Tibial nerve (tissue), 4 donors: ENCODE data around the gene FAM216A. TPM values are rescaled to one million over a fixed set of nuclear protein-coding genes. Genes with fewer than 3 reads are reported as not detected.
A peak's percentile ranks its signal among the peaks of the same experiment; 100 is the strongest.
"Not testable (repeated sequence)": the region's sequence is repeated elsewhere in the genome, so short reads cannot be mapped to it uniquely, and the experiment has no call there.

Source experiments
- DNase-seq, 2 donors: peaks; one replicate each; pipeline ENCODE4 v3.0.0-alpha.2; 2019; ENCODE audit warnings: low spot score in 2 of 2
- H3K27ac ChIP-seq, 4 donors: fragments of 200-600 bp; sonication (generic) in 3 of 4; one replicate each; pipeline ENCODE4 v1.5.1; 2017 to 2019; ENCODE audit warnings: mild to moderate bottlenecking in 1 of 4
- H3K27me3 ChIP-seq, 2 donors: fragments of 200-600 bp; sonication (generic) in 1 of 2; one replicate each; pipeline versions ENCODE4 v1.5.1 to v1.6.0; 2017 to 2019
- H3K36me3 ChIP-seq, 3 donors: fragments of 200-600 bp; sonication (generic); one replicate each; pipeline ENCODE4 v1.5.1; 2018 to 2019
- H3K4me1 ChIP-seq, 4 donors: fragments of 200-600 bp; sonication (generic) in 3 of 4; one replicate each; pipeline ENCODE4 v1.5.1; 2017 to 2019
- H3K4me3 ChIP-seq, 4 donors: fragments of 200-600 bp; sonication (generic) in 3 of 4; one replicate each; pipeline ENCODE4 v1.5.1; 2017 to 2019; ENCODE audit warnings: mild to moderate bottlenecking in 1 of 4, moderate library complexity in 1 of 4
- H3K9me3 ChIP-seq, 4 donors: fragments of 200-600 bp; sonication (generic) in 3 of 4; one replicate each; pipeline ENCODE4 v1.5.1; 2017 to 2019
- EP300 ChIP-seq, 2 donors: sonication (generic); formaldehyde crosslinking; IDR thresholded peaks; one replicate each; pipeline ENCODE4 v1.6.1; 2017; ENCODE audit warnings: antibody characterized with exemption in 2 of 2, mild to moderate bottlenecking in 1 of 2
- POLR2A ChIP-seq, 2 donors: fragments of 450-650 bp; IDR thresholded peaks; one replicate each; pipeline ENCODE4 v1.6.1; 2017; ENCODE audit warnings: antibody characterized with exemption in 2 of 2, mild to moderate bottlenecking in 2 of 2, moderate library complexity in 2 of 2
- WGBS, 2 donors: methylation state at CpG; one replicate each; pipeline ENCODE4 v1.1.5; 2018; 5-methylcytosine and 5-hydroxymethylcytosine counted together
- total RNA-seq, 4 donors: library from RNA; depleted of rRNA; stranded (reverse); fragments of >200 nt; gene quantifications; one replicate each; pipeline ENCODE4 v1.1.0, GENCODE V29; 2016
- TF ChIP-seq, protein P1 (sequence below), 5 experiments: fragments of 200-600 bp in 3 of 5; fragments of 450-650 bp in 2 of 5; sonication (generic) in 3 of 5; IDR thresholded peaks; one replicate each; pipeline ENCODE4 v1.5.1; 2016 to 2019; ENCODE audit warnings: antibody characterized with exemption in 5 of 5, mild to moderate bottlenecking in 3 of 5, moderate library complexity in 2 of 5

The FAM216A gene
- total RNA-seq, 4 donors from 2014 or later = 4.1 to 9.6 (median 6.2) TPM

DNA sequence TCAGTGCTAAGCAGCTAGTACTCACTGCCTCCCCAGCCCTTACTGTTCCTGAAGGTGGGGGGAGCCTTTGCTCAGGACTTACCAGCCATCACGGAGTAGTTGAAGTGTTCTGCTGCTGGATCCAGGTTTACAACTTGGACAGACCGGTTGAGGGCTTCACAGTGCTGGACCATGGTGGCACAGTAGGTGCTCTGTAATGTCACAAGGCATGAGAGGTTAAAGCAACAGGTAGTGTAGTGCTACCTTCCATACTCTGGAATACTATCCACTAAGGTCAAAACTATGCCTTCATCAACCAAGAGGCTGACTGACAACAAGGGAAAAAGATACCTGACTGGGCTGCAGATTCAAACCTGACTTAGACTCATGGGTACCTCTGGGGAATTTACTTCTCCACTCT is 3.6 kb upstream of the FAM216A start:
- 94 to 100% methylated on average over 2 of the region's 2 CpGs for WGBS, 2 donors
- H3K36me3 ChIP-seq = peaks cover 0 to 52% (median 4%) of the 10 kb centered on the region in 3 donors
- H3K4me1 ChIP-seq = peaks cover 8 to 38% (median 18%) of the 10 kb centered on the region in 4 donors
- H3K9me3 ChIP-seq = no peaks in the 10 kb centered on the region
- no peak for TF ChIP-seq POLR2A (IDR thresholded peaks at IDR 0.05)
- TF ChIP-seq, protein P1, sequence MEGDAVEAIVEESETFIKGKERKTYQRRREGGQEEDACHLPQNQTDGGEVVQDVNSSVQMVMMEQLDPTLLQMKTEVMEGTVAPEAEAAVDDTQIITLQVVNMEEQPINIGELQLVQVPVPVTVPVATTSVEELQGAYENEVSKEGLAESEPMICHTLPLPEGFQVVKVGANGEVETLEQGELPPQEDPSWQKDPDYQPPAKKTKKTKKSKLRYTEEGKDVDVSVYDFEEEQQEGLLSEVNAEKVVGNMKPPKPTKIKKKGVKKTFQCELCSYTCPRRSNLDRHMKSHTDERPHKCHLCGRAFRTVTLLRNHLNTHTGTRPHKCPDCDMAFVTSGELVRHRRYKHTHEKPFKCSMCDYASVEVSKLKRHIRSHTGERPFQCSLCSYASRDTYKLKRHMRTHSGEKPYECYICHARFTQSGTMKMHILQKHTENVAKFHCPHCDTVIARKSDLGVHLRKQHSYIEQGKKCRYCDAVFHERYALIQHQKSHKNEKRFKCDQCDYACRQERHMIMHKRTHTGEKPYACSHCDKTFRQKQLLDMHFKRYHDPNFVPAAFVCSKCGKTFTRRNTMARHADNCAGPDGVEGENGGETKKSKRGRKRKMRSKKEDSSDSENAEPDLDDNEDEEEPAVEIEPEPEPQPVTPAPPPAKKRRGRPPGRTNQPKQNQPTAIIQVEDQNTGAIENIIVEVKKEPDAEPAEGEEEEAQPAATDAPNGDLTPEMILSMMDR (IDR thresholded peaks at IDR 0.05) = no peak
- TF ChIP-seq EP300 (IDR thresholded peaks at IDR 0.05) = no peak
- H3K27me3 ChIP-seq = no peaks in the 10 kb centered on the region
- H3K4me3 ChIP-seq = no peak overlapping the region
- no peak for DNase-seq
- H3K27ac ChIP-seq = no peak overlapping the region

GRCh38 chr12:110465765-110466164 is 2.9 kb upstream of the FAM216A start:
- DNase-seq, H3K4me3 ChIP-seq, H3K27me3 ChIP-seq, H3K9me3 ChIP-seq, H3K27ac ChIP-seq: not testable (repeated sequence)
- 90 to 91% methylated on average over 11 of the region's 11 CpGs for WGBS, 2 donors
- H3K4me1 ChIP-seq = peaks cover 8 to 39% (median 18%) of the 10 kb centered on the region in 4 donors
- peaks cover 0 to 44% (median 4%) of the 10 kb centered on the region in 3 donors for H3K36me3 ChIP-seq

- 70 to 72% methylated on average over 5 of the region's 5 CpGs for WGBS, 2 donors
- peaks cover 8 to 39% (median 18%) of the 10 kb centered on the region in 4 donors for H3K4me1 ChIP-seq
- H3K36me3 ChIP-seq = peaks cover 0 to 35% (median 4%) of the 10 kb centered on the region in 3 donors
- H3K27ac ChIP-seq = peak overlapping the region in 1 of 4 donors; percentile 99
- H3K27me3 ChIP-seq = no peaks in the 10 kb centered on the region
- H3K9me3 ChIP-seq = no peaks in the 10 kb centered on the region
- no peak for DNase-seq
- TF ChIP-seq, protein P1 (IDR thresholded peaks at IDR 0.05) = no peak
- TF ChIP-seq POLR2A (IDR thresholded peaks at IDR 0.05) (no peak), EP300 (IDR thresholded peaks at IDR 0.05) (no peak)
- H3K4me3 ChIP-seq = peak overlapping the region in 2 of 4 donors; percentile 94 to 98
These were observed 1.9 kb upstream of the FAM216A start for GRCh38 chr12:110466791-110467190.

GRCh38 chr12:110467847-110468213 is 815 bp upstream of the FAM216A start:
- TF ChIP-seq EP300 (IDR thresholded peaks at IDR 0.05) = no peak
- no peak for TF ChIP-seq POLR2A (IDR thresholded peaks at IDR 0.05)
- TF ChIP-seq, protein P1 (IDR thresholded peaks at IDR 0.05) = no peak
- Histone ChIP-seq H3K36me3 (peaks cover 0 to 25% (median 4%) of the 10 kb centered on the region in 3 donors), H3K9me3 (no peaks in the 10 kb centered on the region), H3K4me3 (peak overlapping the region; percentile 75 to 98 (median 87)), H3K4me1 (peaks cover 8 to 39% (median 18%) of the 10 kb centered on the region in 4 donors), H3K27me3 (no peaks in the 10 kb centered on the region), H3K27ac (peak overlapping the region; percentile 88 to 99 (median 93))
- no peak for DNase-seq
- WGBS, 2 donors = 0% methylated on average over 15 of the region's 15 CpGs

DNA sequence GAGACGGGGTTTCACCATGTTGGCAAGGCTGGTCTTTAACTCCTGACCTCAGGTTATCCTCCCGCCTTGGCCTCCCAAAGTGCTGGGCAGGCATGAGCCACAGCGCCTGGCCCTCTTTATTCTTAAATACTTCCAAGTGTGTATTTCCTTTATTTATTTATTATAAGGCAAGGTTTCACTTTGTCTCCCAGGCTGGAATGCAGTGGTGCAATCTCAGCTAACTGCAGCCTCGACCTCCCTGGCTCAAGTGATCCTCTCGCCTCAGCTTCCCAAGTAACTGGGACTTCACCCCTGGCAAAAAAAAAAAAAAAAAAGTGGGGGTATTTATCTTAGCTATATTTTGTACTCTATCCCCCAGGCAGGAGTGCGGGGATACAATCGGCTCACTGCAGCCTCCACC is 6.8 kb downstream of the FAM216A start:
- Histone ChIP-seq H3K27ac (no peak overlapping the region), H3K9me3 (no peaks in the 10 kb centered on the region), H3K4me3 (no peak overlapping the region), H3K36me3 (peaks cover 0 to 30% (median 0%) of the 10 kb centered on the region in 3 donors), H3K27me3 (no peaks in the 10 kb centered on the region), H3K4me1 (no peaks in the 10 kb centered on the region)
- WGBS, 2 donors = 94 to 97% methylated on average over 7 of the region's 7 CpGs
- no peak for DNase-seq
- no peak for TF ChIP-seq EP300 (IDR thresholded peaks at IDR 0.05)
- TF ChIP-seq, protein P1 (IDR thresholded peaks at IDR 0.05) = no peak
- no peak for TF ChIP-seq POLR2A (IDR thresholded peaks at IDR 0.05)
